ENCODE measurements around the gene LYG1. TPM values are rescaled to one million over a fixed set of nuclear protein-coding genes. Genes with fewer than 3 reads are reported as not detected.
"Not testable (repeated sequence)": the region's sequence is repeated elsewhere in the genome, so short reads cannot be mapped to it uniquely, and the experiment has no call there.

Gene LYG1
- total and polyA plus RNA-seq, 3 experiments from 2014 or later: 1.0 to 1.1 TPM; not detected in 1

DNA sequence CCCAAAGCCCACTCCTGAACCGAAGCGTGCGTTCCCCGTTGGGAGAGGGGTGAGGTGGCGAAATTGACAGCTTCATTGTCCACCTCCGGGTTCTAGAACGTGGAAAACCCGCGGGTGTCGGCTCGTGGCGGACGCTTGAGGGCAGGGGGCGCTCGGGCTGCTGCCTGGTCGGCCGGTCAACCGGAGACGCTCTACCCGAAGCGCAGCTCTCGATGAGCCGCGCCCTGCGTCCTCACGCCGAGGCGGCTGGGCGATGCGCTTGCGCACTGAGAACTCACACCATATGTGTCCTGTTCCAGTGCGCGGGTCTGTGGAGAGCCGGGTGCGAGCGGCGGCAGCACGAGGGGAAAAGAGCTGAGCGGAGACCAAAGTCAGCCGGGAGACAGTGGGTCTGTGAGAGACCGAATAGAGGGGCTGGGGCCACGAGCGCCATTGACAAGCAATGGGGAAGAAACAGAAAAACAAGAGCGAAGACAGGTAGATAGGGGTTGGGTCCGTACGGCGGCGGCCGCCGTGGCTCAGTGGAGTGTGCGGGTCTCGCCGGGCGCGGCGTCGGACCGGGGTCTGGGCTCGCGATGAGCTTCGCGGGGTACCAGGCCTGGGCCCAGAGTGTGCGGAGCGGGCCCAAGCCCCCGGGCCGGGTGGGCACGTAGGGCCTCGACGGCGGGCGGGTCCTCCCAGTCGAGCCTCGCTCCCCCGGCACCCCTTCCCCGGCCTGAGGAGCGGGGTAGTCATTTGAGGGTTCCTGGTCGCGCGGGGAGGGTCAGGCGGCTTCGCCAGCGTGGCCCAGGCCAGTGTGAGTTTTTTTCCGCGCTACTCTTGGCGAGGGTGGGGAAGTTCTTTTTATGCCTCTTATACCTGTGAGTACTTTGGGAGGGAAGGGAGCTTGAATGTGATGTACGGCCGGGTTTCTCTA is 36.4 kb upstream of the LYG1 start, which contains the start of gene EIF5B:
Gene EIF5B (plus strand): TSS at position 277 of the 916 bp plus-strand sequence. CDS start 166 bp downstream, at position 443.
- Mint-ChIP-seq H3K36me3 (peaks cover 3 to 17% (median 7%) of the 10 kb centered on the region in 3 donors), H3K4me1 (peaks cover 27 to 49% (median 36%) of the 10 kb centered on the region in 3 donors), H3K27me3 (no peaks in the 10 kb centered on the region), H3K4me3 (no peak within 1 kb of the TSS), H3K27ac (no peak within 1 kb of the TSS), H3K9me3 (no peaks in the 10 kb centered on the region)
- POLR2A ChIA-PET: interaction anchor here (0.7 to 2.8 kb wide), 5 partner anchors 21 to 196 kb away, joined by 3 to 10 read pairs (median 5); partner anchors contain the start of genes LIPT1, MITD1, MRPL30 and REV1
- CTCF ChIA-PET: interaction anchor here (0.7 to 2.1 kb wide), 6 partner anchors 18 to 197 kb away, joined by 3 to 5 read pairs (median 4); partner anchors contain the start of gene REV1
- Histone ChIP-seq H3K36me3 (ENCODE audit: insufficient read depth, low read length) (no peaks in the 10 kb centered on the region), H3K4me1 (ENCODE audit: insufficient read depth, low read length) (peaks cover 37% of the 10 kb centered on the region), H3K4me3 (ENCODE audit: low read length) (peak within 1 kb of the TSS; percentile 79), H3K27me3 (ENCODE audit: insufficient read depth, low read length, poor library complexity, severe bottlenecking) (no peaks in the 10 kb centered on the region), H3K9me3 (ENCODE audit: low read length) (no peaks in the 10 kb centered on the region), H3K27ac (ENCODE audit: low read depth, low read length) (peak within 1 kb of the TSS; percentile 83)
- peak; percentile 83 to 93 (median 87) for DNase-seq

DNA sequence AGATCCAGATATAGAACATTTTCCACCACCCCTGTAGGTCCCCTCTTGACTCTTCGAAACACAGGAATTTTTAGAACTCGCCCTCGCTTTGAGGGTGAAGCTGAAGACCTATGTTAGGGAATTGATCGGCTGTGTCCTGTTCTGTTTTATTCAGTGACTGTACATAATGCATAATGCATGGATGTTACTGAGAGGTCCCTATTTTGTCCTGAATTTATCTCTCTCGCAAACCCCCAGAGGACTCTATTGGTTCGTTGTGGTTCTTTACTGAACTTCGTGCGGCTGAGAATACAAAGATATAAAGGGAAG is 35.8 kb upstream of the LYG1 start:
- H3K27ac Mint-ChIP-seq: no peak overlapping the region
- peaks cover 25 to 48% (median 32%) of the 10 kb centered on the region in 3 donors for H3K4me1 Mint-ChIP-seq
- H3K27ac ChIP-seq (ENCODE audit: low read depth, low read length): peak overlapping the region; percentile 75
- peak overlapping the region; percentile 79 for H3K4me3 ChIP-seq (ENCODE audit: low read length)
- CTCF ChIA-PET: interaction anchor here (0.7 to 2.1 kb wide), 4 partner anchors 18 to 196 kb away, joined by 3 to 5 read pairs (median 4); no protein-coding TSS in a partner anchor
- no peaks in the 10 kb centered on the region for H3K36me3 ChIP-seq (ENCODE audit: insufficient read depth, low read length)
- no peaks in the 10 kb centered on the region for H3K9me3 ChIP-seq (ENCODE audit: low read length)
- no peaks in the 10 kb centered on the region for H3K9me3 Mint-ChIP-seq
- POLR2A ChIA-PET: interaction anchor here (1.4 to 2.8 kb wide), 3 partner anchors 153 to 196 kb away, joined by 4 to 10 read pairs (median 10); partner anchors contain the start of genes C2orf15, LIPT1, REV1 and TSGA10
- H3K4me1 ChIP-seq (ENCODE audit: insufficient read depth, low read length): peaks cover 37% of the 10 kb centered on the region
- no peak for DNase-seq
- H3K27me3 ChIP-seq (ENCODE audit: insufficient read depth, low read length, poor library complexity, severe bottlenecking): no peaks in the 10 kb centered on the region
- H3K27me3 Mint-ChIP-seq: no peaks in the 10 kb centered on the region
- H3K4me3 Mint-ChIP-seq: no peak overlapping the region
- H3K36me3 Mint-ChIP-seq: peaks cover 4 to 21% (median 12%) of the 10 kb centered on the region in 3 donors

DNA sequence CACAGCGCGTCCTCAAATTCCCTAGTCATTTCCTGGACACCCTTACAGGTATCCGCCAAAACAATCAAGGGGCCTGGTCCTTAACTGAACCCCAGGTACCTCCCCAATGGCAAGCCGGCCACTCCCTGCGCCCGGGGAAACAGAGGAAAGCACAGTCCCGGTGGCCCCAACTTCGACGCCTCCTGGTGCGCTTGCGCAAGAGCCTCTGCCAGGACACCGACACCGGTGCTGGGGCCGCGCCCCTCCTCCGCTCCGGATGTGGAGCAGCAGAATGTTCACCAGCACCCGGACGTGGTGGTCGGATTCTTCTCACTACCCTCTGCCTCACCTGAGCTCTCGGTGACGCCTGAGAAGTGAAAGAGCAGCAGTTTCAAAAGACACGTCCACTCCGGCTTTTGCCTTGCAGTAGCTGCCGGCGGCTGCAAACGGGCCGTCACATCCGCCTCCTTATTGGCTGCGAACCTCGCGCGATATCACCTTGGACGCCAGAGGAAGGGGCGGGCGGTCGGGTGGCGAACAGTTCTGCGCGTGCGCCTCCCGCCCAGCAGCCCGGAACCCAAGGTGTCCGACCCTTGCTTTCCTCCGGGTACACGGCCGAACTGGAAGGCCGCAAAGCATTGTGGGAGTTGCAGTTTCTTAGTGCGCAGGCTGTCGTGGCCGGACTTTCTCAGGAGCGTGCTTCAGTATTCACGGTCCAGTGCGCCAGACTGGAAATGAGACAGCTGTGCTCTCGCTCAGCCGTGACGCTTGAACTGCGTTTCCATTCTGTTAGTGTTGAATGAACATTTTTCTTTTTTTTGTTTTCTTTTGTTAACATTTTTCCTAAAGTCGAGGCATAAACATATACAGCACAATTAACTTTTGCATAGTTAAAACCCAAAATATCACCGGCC is 35.2 kb upstream of the LYG1 start, which contains the start of gene TXNDC9:
Gene TXNDC9 (minus strand): TSS at position 423 of the 893 bp plus-strand sequence. CDS start 3,123 bp downstream, outside the sequence.
- CTCF ChIA-PET: interaction anchor here (0.7 to 2.1 kb wide), 6 partner anchors 19 to 195 kb away, joined by 3 to 6 read pairs (median 4); partner anchors contain the start of gene REV1

GRCh38 chr2:99325384-99325783 is 24.4 kb upstream of the LYG1 start:
- H3K4me3 Mint-ChIP-seq: no peak overlapping the region
- H3K9me3 Mint-ChIP-seq: no peaks in the 10 kb centered on the region
- H3K36me3 Mint-ChIP-seq: peaks cover 4 to 76% (median 25%) of the 10 kb centered on the region in 3 donors
- H3K4me1 Mint-ChIP-seq: peaks cover 7 to 9% (median 9%) of the 10 kb centered on the region in 3 donors
- no peaks in the 10 kb centered on the region for H3K9me3 ChIP-seq (ENCODE audit: low read length)
- H3K27ac ChIP-seq (ENCODE audit: low read depth, low read length): no peak overlapping the region
- H3K4me3 ChIP-seq (ENCODE audit: low read length): no peak overlapping the region
- POLR2A ChIA-PET: no interaction called here
- DNase-seq: no peak
- CTCF ChIA-PET: interaction anchor here (1.6 kb wide), 1 partner anchor 255 kb away, joined by 3 read pairs; no protein-coding TSS in a partner anchor
- H3K27me3 ChIP-seq (ENCODE audit: insufficient read depth, low read length, poor library complexity, severe bottlenecking): no peaks in the 10 kb centered on the region
- no peaks in the 10 kb centered on the region for H3K27me3 Mint-ChIP-seq
- H3K4me1 ChIP-seq (ENCODE audit: insufficient read depth, low read length): no peaks in the 10 kb centered on the region
- peaks cover 27% of the 10 kb centered on the region for H3K36me3 ChIP-seq (ENCODE audit: insufficient read depth, low read length)
- H3K27ac Mint-ChIP-seq: no peak overlapping the region

More for the DNA sequence above, 35.2 kb upstream of the LYG1 start, which contains the start of gene TXNDC9:
- Histone ChIP-seq H3K27ac (ENCODE audit: low read depth, low read length) (peak within 1 kb of the TSS; percentile 83), H3K9me3 (ENCODE audit: low read length) (no peaks in the 10 kb centered on the region), H3K27me3 (ENCODE audit: insufficient read depth, low read length, poor library complexity, severe bottlenecking) (no peaks in the 10 kb centered on the region), H3K36me3 (ENCODE audit: insufficient read depth, low read length) (no peaks in the 10 kb centered on the region), H3K4me3 (ENCODE audit: low read length) (peak within 1 kb of the TSS; percentile 79), H3K4me1 (ENCODE audit: insufficient read depth, low read length) (peaks cover 37% of the 10 kb centered on the region)
- Mint-ChIP-seq H3K27ac (peak within 1 kb of the TSS in 1 of 8 donors; percentile 40), H3K4me1 (peaks cover 20 to 42% (median 26%) of the 10 kb centered on the region in 3 donors), H3K9me3 (no peaks in the 10 kb centered on the region), H3K27me3 (no peaks in the 10 kb centered on the region), H3K4me3 (no peak within 1 kb of the TSS), H3K36me3 (peaks cover 4 to 26% (median 12%) of the 10 kb centered on the region in 3 donors)
- DNase-seq: peak; percentile 97 to 98 (median 98)
- POLR2A ChIA-PET: interaction anchor here (0.7 to 2.8 kb wide), 5 partner anchors 12 to 195 kb away, joined by 3 to 10 read pairs (median 4); partner anchors contain the start of genes C2orf15, LIPT1, REV1 and TSGA10

GRCh38 chr2:99317873-99318200 is 16.8 kb upstream of the LYG1 start:
- H3K4me1 ChIP-seq (ENCODE audit: insufficient read depth, low read length); H3K9me3 Mint-ChIP-seq; CTCF ChIA-PET; H3K27ac Mint-ChIP-seq; H3K4me3 Mint-ChIP-seq; H3K27me3 ChIP-seq (ENCODE audit: insufficient read depth, low read length, poor library complexity, severe bottlenecking); H3K4me1 Mint-ChIP-seq; DNase-seq; H3K9me3 ChIP-seq (ENCODE audit: low read length); H3K27me3 Mint-ChIP-seq; H3K27ac ChIP-seq (ENCODE audit: low read depth, low read length); POLR2A ChIA-PET; H3K4me3 ChIP-seq (ENCODE audit: low read length): not testable (repeated sequence)
- peaks cover 23 to 57% (median 24%) of the 10 kb centered on the region in 3 donors for H3K36me3 Mint-ChIP-seq
- H3K36me3 ChIP-seq (ENCODE audit: insufficient read depth, low read length): peaks cover 19% of the 10 kb centered on the region

GRCh38 chr2:99317161-99317872 is 16.3 kb upstream of the LYG1 start:
- H3K9me3 ChIP-seq (ENCODE audit: low read length): no peaks in the 10 kb centered on the region
- H3K4me1 ChIP-seq (ENCODE audit: insufficient read depth, low read length): no peaks in the 10 kb centered on the region
- H3K4me3 Mint-ChIP-seq: no peak overlapping the region
- H3K4me3 ChIP-seq (ENCODE audit: low read length): no peak overlapping the region
- no peak for DNase-seq
- peaks cover 23 to 54% (median 24%) of the 10 kb centered on the region in 3 donors for H3K36me3 Mint-ChIP-seq
- H3K9me3 Mint-ChIP-seq: peaks cover 0 to 5% (median 3%) of the 10 kb centered on the region in 5 donors
- H3K27ac Mint-ChIP-seq: no peak overlapping the region
- H3K4me1 Mint-ChIP-seq: no peaks in the 10 kb centered on the region
- no peaks in the 10 kb centered on the region for H3K27me3 ChIP-seq (ENCODE audit: insufficient read depth, low read length, poor library complexity, severe bottlenecking)
- H3K36me3 ChIP-seq (ENCODE audit: insufficient read depth, low read length): peaks cover 19% of the 10 kb centered on the region
- ChIA-PET CTCF (interaction anchor here (1.9 kb wide), 1 partner anchor 18 kb away, joined by 5 read pairs; the partner anchor contains the start of gene TXNDC9), POLR2A (no interaction called here)
- no peak overlapping the region for H3K27ac ChIP-seq (ENCODE audit: low read depth, low read length)
- no peaks in the 10 kb centered on the region for H3K27me3 Mint-ChIP-seq

DNA sequence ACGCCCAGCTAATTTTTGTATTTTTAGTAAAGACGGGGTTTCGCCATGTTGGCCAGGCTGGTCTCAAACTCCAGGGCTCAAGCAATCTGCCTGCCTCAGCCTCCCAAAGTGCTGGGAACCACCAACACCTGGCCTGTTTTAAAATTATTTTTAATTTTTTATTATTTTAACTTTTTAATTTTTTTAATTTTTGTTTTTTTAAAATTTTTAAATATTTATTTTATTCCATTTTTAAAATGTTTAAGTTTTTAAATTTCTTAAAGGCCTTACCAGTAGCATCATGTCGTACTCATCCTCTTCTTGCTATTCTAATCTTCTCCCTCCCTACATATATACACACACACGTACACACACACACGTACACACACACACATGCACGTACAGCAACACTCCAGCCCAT is 1.4 kb downstream of the LYG1 start:
- Mint-ChIP-seq H3K36me3 (peaks cover 12 to 30% (median 29%) of the 10 kb centered on the region in 3 donors), H3K27ac (no peak overlapping the region), H3K4me1 (no peaks in the 10 kb centered on the region), H3K27me3 (peaks cover 0 to 2% of the 10 kb centered on the region in 2 donors), H3K9me3 (no peaks in the 10 kb centered on the region), H3K4me3 (no peak overlapping the region)
- CTCF ChIA-PET: no interaction called here
- POLR2A ChIA-PET: no interaction called here
- no peak for DNase-seq
- Histone ChIP-seq H3K36me3 (ENCODE audit: insufficient read depth, low read length) (no peaks in the 10 kb centered on the region), H3K4me3 (ENCODE audit: low read length) (no peak overlapping the region), H3K27ac (ENCODE audit: low read depth, low read length) (no peak overlapping the region), H3K9me3 (ENCODE audit: low read length) (no peaks in the 10 kb centered on the region), H3K4me1 (ENCODE audit: insufficient read depth, low read length) (no peaks in the 10 kb centered on the region), H3K27me3 (ENCODE audit: insufficient read depth, low read length, poor library complexity, severe bottlenecking) (no peaks in the 10 kb centered on the region)
